ENCODE results near the gene H1-8.
"Not testable (repeated sequence)": the region's sequence is repeated elsewhere in the genome, so short reads cannot be mapped to it uniquely, and the experiment has no call there.

Gene H1-8

GRCh38 chr3:129499604-129500333 is 43.2 kb upstream of the H1-8 start:
- not testable (repeated sequence) for H2AFZ ChIP-seq (ENCODE audit: low read depth, low read length, severe bottlenecking); H3K27me3 ChIP-seq (ENCODE audit: low read length); H3K9me2 ChIP-seq (replicated peaks; ENCODE audit: insufficient read depth, low read length); H3K36me3 ChIP-seq (ENCODE audit: low read length); H3K4me2 ChIP-seq (ENCODE audit: low read depth, low read length, poor library complexity, severe bottlenecking); H3K4me3 ChIP-seq (ENCODE audit: insufficient read depth, low read length, poor library complexity, severe bottlenecking); H3K9ac ChIP-seq (ENCODE audit: low read length); H3K9me3 ChIP-seq (ENCODE audit: insufficient read depth, low read length); H3K79me2 ChIP-seq (ENCODE audit: insufficient read depth, low read length); H4K20me1 ChIP-seq (ENCODE audit: low read depth, low read length); H3F3A ChIP-seq (ENCODE audit: insufficient read depth); H3K27ac ChIP-seq (ENCODE audit: low read depth, low read length)

- H3F3A ChIP-seq (ENCODE audit: insufficient read depth), result no peaks in the 10 kb centered on the region
- TF ChIP-seq EZH2phosphoT487 (conservative IDR thresholded peaks at IDR 0.05; ENCODE audit: low read length), result no peak
- TF ChIP-seq, protein P1, sequence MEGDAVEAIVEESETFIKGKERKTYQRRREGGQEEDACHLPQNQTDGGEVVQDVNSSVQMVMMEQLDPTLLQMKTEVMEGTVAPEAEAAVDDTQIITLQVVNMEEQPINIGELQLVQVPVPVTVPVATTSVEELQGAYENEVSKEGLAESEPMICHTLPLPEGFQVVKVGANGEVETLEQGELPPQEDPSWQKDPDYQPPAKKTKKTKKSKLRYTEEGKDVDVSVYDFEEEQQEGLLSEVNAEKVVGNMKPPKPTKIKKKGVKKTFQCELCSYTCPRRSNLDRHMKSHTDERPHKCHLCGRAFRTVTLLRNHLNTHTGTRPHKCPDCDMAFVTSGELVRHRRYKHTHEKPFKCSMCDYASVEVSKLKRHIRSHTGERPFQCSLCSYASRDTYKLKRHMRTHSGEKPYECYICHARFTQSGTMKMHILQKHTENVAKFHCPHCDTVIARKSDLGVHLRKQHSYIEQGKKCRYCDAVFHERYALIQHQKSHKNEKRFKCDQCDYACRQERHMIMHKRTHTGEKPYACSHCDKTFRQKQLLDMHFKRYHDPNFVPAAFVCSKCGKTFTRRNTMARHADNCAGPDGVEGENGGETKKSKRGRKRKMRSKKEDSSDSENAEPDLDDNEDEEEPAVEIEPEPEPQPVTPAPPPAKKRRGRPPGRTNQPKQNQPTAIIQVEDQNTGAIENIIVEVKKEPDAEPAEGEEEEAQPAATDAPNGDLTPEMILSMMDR (IDR thresholded peaks at IDR 0.05; ENCODE audit: insufficient read depth, low read length, poor library complexity, severe bottlenecking), result no peak
- no peaks in the 10 kb centered on the region for H3K36me3 ChIP-seq (ENCODE audit: low read length)
Measured at GRCh38 chr3:129500334-129500658, 42.7 kb upstream of the H1-8 start.

GRCh38 chr3:129501630-129502029 is 41.3 kb upstream of the H1-8 start:
- H4K20me1 ChIP-seq (ENCODE audit: low read depth, low read length), result no peaks in the 10 kb centered on the region
- no peak for TF ChIP-seq EZH2phosphoT487 (conservative IDR thresholded peaks at IDR 0.05; ENCODE audit: low read length)
- TF ChIP-seq, protein P1 (IDR thresholded peaks at IDR 0.05; ENCODE audit: insufficient read depth, low read length, poor library complexity, severe bottlenecking), result no peak
- H3K27ac ChIP-seq (ENCODE audit: low read depth, low read length), result no peak overlapping the region
- H3F3A ChIP-seq (ENCODE audit: insufficient read depth), result no peaks in the 10 kb centered on the region
- H3K27me3 ChIP-seq (ENCODE audit: low read length), result no peaks in the 10 kb centered on the region
- H3K9ac ChIP-seq (ENCODE audit: low read length), result no peak overlapping the region
- H3K79me2 ChIP-seq (ENCODE audit: insufficient read depth, low read length), result no peaks in the 10 kb centered on the region
- no peaks in the 10 kb centered on the region for H3K9me2 ChIP-seq (replicated peaks; ENCODE audit: insufficient read depth, low read length)
- no peak overlapping the region for H3K4me2 ChIP-seq (ENCODE audit: low read depth, low read length, poor library complexity, severe bottlenecking)
- no peak overlapping the region for H2AFZ ChIP-seq (ENCODE audit: low read depth, low read length, severe bottlenecking)
- H3K36me3 ChIP-seq (ENCODE audit: low read length), result no peaks in the 10 kb centered on the region
- H3K4me3 ChIP-seq (ENCODE audit: insufficient read depth, low read length, poor library complexity, severe bottlenecking), result no peak overlapping the region
- no peaks in the 10 kb centered on the region for H3K9me3 ChIP-seq (ENCODE audit: insufficient read depth, low read length)

More at GRCh38 chr3:129500334-129500658, 42.7 kb upstream of the H1-8 start:
- Histone ChIP-seq H3K9me3 (ENCODE audit: insufficient read depth, low read length) (no peaks in the 10 kb centered on the region), H3K27ac (ENCODE audit: low read depth, low read length) (no peak overlapping the region), H3K9ac (ENCODE audit: low read length) (no peak overlapping the region), H3K9me2 (replicated peaks; ENCODE audit: insufficient read depth, low read length) (no peaks in the 10 kb centered on the region), H4K20me1 (ENCODE audit: low read depth, low read length) (no peaks in the 10 kb centered on the region), H3K27me3 (ENCODE audit: low read length) (no peaks in the 10 kb centered on the region), H3K4me3 (ENCODE audit: insufficient read depth, low read length, poor library complexity, severe bottlenecking) (no peak overlapping the region), H3K79me2 (ENCODE audit: insufficient read depth, low read length) (no peaks in the 10 kb centered on the region), H3K4me2 (ENCODE audit: low read depth, low read length, poor library complexity, severe bottlenecking) (no peak overlapping the region), H2AFZ (ENCODE audit: low read depth, low read length, severe bottlenecking) (no peak overlapping the region)

DNA sequence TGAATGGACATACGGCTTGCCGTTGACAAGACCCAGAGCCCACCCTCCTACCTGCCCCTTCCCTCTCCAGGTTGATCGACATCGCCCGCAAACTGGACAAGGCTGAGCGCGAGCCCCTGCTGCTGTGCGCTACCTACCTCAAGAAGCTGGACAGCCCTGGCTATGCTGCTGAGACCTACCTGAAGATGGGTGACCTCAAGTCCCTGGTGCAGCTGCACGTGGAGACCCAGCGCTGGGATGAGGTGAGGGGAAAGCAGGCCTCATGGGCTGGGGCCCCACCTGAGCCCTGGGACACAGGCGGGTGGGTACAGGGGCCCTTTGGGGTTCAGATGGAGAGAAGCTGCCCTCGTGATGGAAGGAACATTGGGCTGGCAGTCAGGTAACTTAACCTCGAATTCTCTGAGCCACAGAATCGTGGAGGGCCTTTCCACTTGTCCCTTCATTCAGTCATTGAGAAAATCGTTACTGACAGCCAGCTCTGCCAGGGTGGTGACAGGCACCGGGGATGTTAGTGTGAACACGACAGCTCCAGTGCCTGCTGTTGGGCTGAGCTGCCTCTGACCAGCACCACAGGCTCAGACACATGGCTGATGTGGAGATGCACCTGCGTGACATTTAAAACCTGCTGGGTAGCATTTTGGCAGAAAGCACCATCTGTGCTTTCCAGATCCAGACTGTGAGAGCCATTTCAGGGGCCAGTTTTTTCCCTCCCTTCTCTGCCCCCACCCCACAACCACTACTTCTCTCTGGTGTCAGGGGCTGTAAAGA is 40.1 kb upstream of the H1-8 start:
- Histone ChIP-seq H3K4me3 (ENCODE audit: insufficient read depth, low read length, poor library complexity, severe bottlenecking) (no peak overlapping the region), H3K36me3 (ENCODE audit: low read length) (no peaks in the 10 kb centered on the region), H3K9me3 (ENCODE audit: insufficient read depth, low read length) (no peaks in the 10 kb centered on the region), H2AFZ (ENCODE audit: low read depth, low read length, severe bottlenecking) (no peak overlapping the region), H3K9me2 (replicated peaks; ENCODE audit: insufficient read depth, low read length) (no peaks in the 10 kb centered on the region), H3K4me2 (ENCODE audit: low read depth, low read length, poor library complexity, severe bottlenecking) (no peak overlapping the region), H3K9ac (ENCODE audit: low read length) (no peak overlapping the region), H3F3A (ENCODE audit: insufficient read depth) (no peaks in the 10 kb centered on the region), H3K27me3 (ENCODE audit: low read length) (no peaks in the 10 kb centered on the region), H3K79me2 (ENCODE audit: insufficient read depth, low read length) (no peaks in the 10 kb centered on the region), H4K20me1 (ENCODE audit: low read depth, low read length) (no peaks in the 10 kb centered on the region), H3K27ac (ENCODE audit: low read depth, low read length) (no peak overlapping the region)
- TF ChIP-seq, protein P1 (IDR thresholded peaks at IDR 0.05; ENCODE audit: insufficient read depth, low read length, poor library complexity, severe bottlenecking), result no peak
- TF ChIP-seq EZH2phosphoT487 (conservative IDR thresholded peaks at IDR 0.05; ENCODE audit: low read length), result no peak

Data from SU-DHL-6 (cell line).